ENCODE data around the gene CWH43. TPM values are rescaled to one million over a fixed set of nuclear protein-coding genes. Genes with fewer than 3 reads are reported as not detected.

The CWH43 gene
- polyA plus RNA-seq, 1 of the 3 experiments (the other 2 are of a cell fraction), result not detected

DNA sequence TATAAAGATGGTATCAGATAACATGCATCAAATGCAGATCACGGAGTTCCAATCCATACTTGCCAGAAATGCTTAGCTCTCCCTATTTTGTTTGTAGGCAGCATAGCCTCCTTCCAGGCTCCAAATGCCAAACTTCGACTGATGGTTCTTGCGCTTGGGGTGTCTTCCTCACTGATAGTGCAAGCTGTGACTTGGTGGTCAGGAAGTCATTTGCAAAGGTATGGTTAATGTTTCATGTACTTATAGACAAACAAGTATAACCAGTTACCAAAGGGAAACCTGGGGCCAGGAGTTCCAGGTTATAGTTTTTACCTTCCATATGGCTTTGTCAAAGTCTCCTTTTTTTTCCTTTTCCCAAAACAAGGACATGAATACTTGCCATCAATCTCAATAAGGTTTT, 5.3 kb downstream of the CWH43 start:
- ChIA-PET POLR2A (no interaction called here), CTCF (no interaction called here)
- no peaks in the 10 kb centered on the region for H3F3A ChIP-seq (replicated peaks; ENCODE audit: insufficient read depth)
- H3K79me2 ChIP-seq (ENCODE audit: insufficient read depth), result no peaks in the 10 kb centered on the region
- H3K4me1 ChIP-seq (ENCODE audit: control insufficient read depth in 1 of 2, insufficient read depth in 2 of 2, low read depth in 1 of 2, low read length in 1 of 2), result no peaks in the 10 kb centered on the region
- H2AFZ ChIP-seq (ENCODE audit: low read depth), result no peak overlapping the region
- no peaks in the 10 kb centered on the region for H3K36me3 ChIP-seq (replicated peaks in 1 of 2; ENCODE audit: control insufficient read depth in 1 of 2, insufficient read depth in 2 of 2, low read length in 1 of 2)
- H3K27me3 ChIP-seq (ENCODE audit: insufficient read depth), result peaks cover 34% of the 10 kb centered on the region
- H3K4me3 ChIP-seq (ENCODE audit: low read depth in 2 of 2, low read length in 1 of 2), result no peak overlapping the region
- WGBS (ENCODE audit: low lambda C conversion rate), result 39% methylated on average over 3 of the region's 3 CpGs
- H3K9me2 ChIP-seq, result no peaks in the 10 kb centered on the region
- no peak overlapping the region for H3K27ac ChIP-seq (ENCODE audit: low read depth in 2 of 2, low read length in 1 of 2)
- DNase-seq, result no peak
- H3K4me2 ChIP-seq, result no peak overlapping the region
- no peak overlapping the region for H3K9ac ChIP-seq
- no peaks in the 10 kb centered on the region for H3K9me3 ChIP-seq
- H4K20me1 ChIP-seq (ENCODE audit: insufficient read depth), result no peaks in the 10 kb centered on the region
- TF ChIP-seq RAD21 (IDR thresholded peaks at IDR 0.05; ENCODE audit: low read length) (no peak), TAF1 (IDR thresholded peaks at IDR 0.05; ENCODE audit: borderline replicate concordance, low read depth, low read length) (no peak), FOSL2 (IDR thresholded peaks at IDR 0.05; ENCODE audit: borderline replicate concordance, low read depth) (no peak), CHD2 (IDR thresholded peaks at IDR 0.05; ENCODE audit: low read length, partially characterized antibody) (no peak), ELF1 (IDR thresholded peaks at IDR 0.05) (no peak), SIN3A (IDR thresholded peaks at IDR 0.05; ENCODE audit: borderline replicate concordance, low read depth, low read length) (no peak), JUND (IDR thresholded peaks at IDR 0.05) (no peak), TCF12 (IDR thresholded peaks at IDR 0.05) (no peak), EZH2phosphoT487 (IDR thresholded peaks at IDR 0.05; ENCODE audit: borderline replicate concordance, low read depth) (no peak), POLR2AphosphoS5 (IDR thresholded peaks at IDR 0.05; ENCODE audit: low read depth, low read length) (no peak), FOXM1 (IDR thresholded peaks at IDR 0.05; ENCODE audit: low read depth) (no peak), MEF2A (IDR thresholded peaks at IDR 0.05; ENCODE audit: borderline replicate concordance, low read depth) (no peak), TEAD4 (IDR thresholded peaks at IDR 0.05; ENCODE audit: borderline replicate concordance, insufficient read depth) (no peak), GABPA (IDR thresholded peaks at IDR 0.05; ENCODE audit: low read depth) (no peak)
- TF ChIP-seq, protein P1, sequence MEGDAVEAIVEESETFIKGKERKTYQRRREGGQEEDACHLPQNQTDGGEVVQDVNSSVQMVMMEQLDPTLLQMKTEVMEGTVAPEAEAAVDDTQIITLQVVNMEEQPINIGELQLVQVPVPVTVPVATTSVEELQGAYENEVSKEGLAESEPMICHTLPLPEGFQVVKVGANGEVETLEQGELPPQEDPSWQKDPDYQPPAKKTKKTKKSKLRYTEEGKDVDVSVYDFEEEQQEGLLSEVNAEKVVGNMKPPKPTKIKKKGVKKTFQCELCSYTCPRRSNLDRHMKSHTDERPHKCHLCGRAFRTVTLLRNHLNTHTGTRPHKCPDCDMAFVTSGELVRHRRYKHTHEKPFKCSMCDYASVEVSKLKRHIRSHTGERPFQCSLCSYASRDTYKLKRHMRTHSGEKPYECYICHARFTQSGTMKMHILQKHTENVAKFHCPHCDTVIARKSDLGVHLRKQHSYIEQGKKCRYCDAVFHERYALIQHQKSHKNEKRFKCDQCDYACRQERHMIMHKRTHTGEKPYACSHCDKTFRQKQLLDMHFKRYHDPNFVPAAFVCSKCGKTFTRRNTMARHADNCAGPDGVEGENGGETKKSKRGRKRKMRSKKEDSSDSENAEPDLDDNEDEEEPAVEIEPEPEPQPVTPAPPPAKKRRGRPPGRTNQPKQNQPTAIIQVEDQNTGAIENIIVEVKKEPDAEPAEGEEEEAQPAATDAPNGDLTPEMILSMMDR (IDR thresholded peaks at IDR 0.05), result no peak
- TF ChIP-seq, protein P2, sequence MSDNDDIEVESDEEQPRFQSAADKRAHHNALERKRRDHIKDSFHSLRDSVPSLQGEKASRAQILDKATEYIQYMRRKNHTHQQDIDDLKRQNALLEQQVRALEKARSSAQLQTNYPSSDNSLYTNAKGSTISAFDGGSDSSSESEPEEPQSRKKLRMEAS (IDR thresholded peaks at IDR 0.05; ENCODE audit: low read depth), result no peak
- TF ChIP-seq, protein P3, sequence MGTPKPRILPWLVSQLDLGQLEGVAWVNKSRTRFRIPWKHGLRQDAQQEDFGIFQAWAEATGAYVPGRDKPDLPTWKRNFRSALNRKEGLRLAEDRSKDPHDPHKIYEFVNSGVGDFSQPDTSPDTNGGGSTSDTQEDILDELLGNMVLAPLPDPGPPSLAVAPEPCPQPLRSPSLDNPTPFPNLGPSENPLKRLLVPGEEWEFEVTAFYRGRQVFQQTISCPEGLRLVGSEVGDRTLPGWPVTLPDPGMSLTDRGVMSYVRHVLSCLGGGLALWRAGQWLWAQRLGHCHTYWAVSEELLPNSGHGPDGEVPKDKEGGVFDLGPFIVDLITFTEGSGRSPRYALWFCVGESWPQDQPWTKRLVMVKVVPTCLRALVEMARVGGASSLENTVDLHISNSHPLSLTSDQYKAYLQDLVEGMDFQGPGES (IDR thresholded peaks at IDR 0.05; ENCODE audit: low read depth, low read length), result no peak
- TF ChIP-seq, protein P4, sequence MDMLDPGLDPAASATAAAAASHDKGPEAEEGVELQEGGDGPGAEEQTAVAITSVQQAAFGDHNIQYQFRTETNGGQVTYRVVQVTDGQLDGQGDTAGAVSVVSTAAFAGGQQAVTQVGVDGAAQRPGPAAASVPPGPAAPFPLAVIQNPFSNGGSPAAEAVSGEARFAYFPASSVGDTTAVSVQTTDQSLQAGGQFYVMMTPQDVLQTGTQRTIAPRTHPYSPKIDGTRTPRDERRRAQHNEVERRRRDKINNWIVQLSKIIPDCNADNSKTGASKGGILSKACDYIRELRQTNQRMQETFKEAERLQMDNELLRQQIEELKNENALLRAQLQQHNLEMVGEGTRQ (IDR thresholded peaks at IDR 0.05; ENCODE audit: borderline replicate concordance, low read depth, low read length), result no peak
- TF ChIP-seq, protein P5, sequence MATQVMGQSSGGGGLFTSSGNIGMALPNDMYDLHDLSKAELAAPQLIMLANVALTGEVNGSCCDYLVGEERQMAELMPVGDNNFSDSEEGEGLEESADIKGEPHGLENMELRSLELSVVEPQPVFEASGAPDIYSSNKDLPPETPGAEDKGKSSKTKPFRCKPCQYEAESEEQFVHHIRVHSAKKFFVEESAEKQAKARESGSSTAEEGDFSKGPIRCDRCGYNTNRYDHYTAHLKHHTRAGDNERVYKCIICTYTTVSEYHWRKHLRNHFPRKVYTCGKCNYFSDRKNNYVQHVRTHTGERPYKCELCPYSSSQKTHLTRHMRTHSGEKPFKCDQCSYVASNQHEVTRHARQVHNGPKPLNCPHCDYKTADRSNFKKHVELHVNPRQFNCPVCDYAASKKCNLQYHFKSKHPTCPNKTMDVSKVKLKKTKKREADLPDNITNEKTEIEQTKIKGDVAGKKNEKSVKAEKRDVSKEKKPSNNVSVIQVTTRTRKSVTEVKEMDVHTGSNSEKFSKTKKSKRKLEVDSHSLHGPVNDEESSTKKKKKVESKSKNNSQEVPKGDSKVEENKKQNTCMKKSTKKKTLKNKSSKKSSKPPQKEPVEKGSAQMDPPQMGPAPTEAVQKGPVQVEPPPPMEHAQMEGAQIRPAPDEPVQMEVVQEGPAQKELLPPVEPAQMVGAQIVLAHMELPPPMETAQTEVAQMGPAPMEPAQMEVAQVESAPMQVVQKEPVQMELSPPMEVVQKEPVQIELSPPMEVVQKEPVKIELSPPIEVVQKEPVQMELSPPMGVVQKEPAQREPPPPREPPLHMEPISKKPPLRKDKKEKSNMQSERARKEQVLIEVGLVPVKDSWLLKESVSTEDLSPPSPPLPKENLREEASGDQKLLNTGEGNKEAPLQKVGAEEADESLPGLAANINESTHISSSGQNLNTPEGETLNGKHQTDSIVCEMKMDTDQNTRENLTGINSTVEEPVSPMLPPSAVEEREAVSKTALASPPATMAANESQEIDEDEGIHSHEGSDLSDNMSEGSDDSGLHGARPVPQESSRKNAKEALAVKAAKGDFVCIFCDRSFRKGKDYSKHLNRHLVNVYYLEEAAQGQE (IDR thresholded peaks at IDR 0.05; ENCODE audit: low read depth, low read length), result no peak
- TF ChIP-seq, protein P6, sequence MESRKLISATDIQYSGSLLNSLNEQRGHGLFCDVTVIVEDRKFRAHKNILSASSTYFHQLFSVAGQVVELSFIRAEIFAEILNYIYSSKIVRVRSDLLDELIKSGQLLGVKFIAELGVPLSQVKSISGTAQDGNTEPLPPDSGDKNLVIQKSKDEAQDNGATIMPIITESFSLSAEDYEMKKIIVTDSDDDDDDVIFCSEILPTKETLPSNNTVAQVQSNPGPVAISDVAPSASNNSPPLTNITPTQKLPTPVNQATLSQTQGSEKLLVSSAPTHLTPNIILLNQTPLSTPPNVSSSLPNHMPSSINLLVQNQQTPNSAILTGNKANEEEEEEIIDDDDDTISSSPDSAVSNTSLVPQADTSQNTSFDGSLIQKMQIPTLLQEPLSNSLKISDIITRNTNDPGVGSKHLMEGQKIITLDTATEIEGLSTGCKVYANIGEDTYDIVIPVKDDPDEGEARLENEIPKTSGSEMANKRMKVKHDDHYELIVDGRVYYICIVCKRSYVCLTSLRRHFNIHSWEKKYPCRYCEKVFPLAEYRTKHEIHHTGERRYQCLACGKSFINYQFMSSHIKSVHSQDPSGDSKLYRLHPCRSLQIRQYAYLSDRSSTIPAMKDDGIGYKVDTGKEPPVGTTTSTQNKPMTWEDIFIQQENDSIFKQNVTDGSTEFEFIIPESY (IDR thresholded peaks at IDR 0.05; ENCODE audit: borderline replicate concordance, low read depth), result no peak
